Pancreas (tissue), 10 donors: ENCODE results near the gene RGS14. TPM values are rescaled to one million over a fixed set of nuclear protein-coding genes. Genes with fewer than 3 reads are reported as not detected.

ENCODE experiments used
- ATAC-seq, 4 donors: fragments of 200-7000 bp; cut with Tn5 transposase; one replicate each; pipeline versions ENCODE4 v1.8.0 to v1.9.1; 2020; ENCODE audit warnings: mild to moderate bottlenecking in 4 of 4, moderate library complexity in 4 of 4
- DNase-seq, 6 donors: peaks; one replicate each; pipeline ENCODE4 v3.0.0-alpha.2; 2020
- FAIRE-seq: peaks from 2 replicates; lab custom pipeline; 2012; peaks lifted over from hg19 to GRCh38; lab: Jason Lieb, UNC
- H3K27ac ChIP-seq, 4 donors: fragments of 200-600 bp; sonication (generic); 1 replicate in 3 of 4; 2 replicates in 1 of 4; pipeline versions ENCODE4 v1.5.0 to v1.8.0; 2020
- H3K27me3 ChIP-seq, 4 donors: fragments of 200-600 bp; one replicate each; pipeline ENCODE4 v1.8.0; 2021
- H3K36me3 ChIP-seq, 3 donors: fragments of 200-600 bp; sonication (generic) in 1 of 3; one replicate each; pipeline versions ENCODE4 v1.5.0 to v1.8.0; 2020 to 2021
- H3K4me1 ChIP-seq, 3 donors: fragments of 200-600 bp; one replicate each; pipeline ENCODE4 v1.8.0; 2021
- H3K4me3 ChIP-seq, 4 donors: fragments of 200-600 bp; sonication (generic) in 2 of 4; one replicate each; pipeline versions ENCODE4 v1.5.0 to v1.8.0; 2020 to 2021
- H3K9me3 ChIP-seq, 4 donors: fragments of 200-600 bp; one replicate each; pipeline ENCODE4 v1.8.0; 2021
- CTCF ChIP-seq, 4 donors: fragments of 200-600 bp; sonication (generic) in 3 of 4; IDR thresholded peaks; one replicate each; pipeline versions ENCODE4 v1.5.0 to v1.8.0; 2021; ENCODE audit warnings: antibody characterized with exemption in 4 of 4
- whole genome bisulfite sequencing, 2 donors: extraction: QIAGEN DNeasy Blood & Tissue Kit; methylation state at CpG; one replicate each; pipeline ENCODE4 v1.1.7; 2013; 5-methylcytosine and 5-hydroxymethylcytosine counted together
- intact Hi-C, 3 donors: fragments of 100-400 bp; cut with DNase I; formaldehyde crosslinking; loops; one replicate each; pipeline versions ENCODE4 v1.11.1 to v1.14.2; 2022
- polyA plus RNA-seq, 2 donors: library from polyadenylated mRNA; stranded (reverse); fragments of 200-250 nt; gene quantifications; one replicate each; pipeline ENCODE4 v1.2.3, GENCODE V29; 2013
- total RNA-seq, 6 donors: library from RNA; stranded (reverse); fragmentation: NEBNext Ultra II Directional in 4 of 6; extraction: Animal tissue kit (Norgen Biotek cat#: 25700) in 4 of 6; gene quantifications; one replicate each; pipeline versions ENCODE4 v1.2.1 to v1.2.4, GENCODE V29; 2021 to 2023
- donor health status: healthy with polysubstance abuse.
- donor health status: DM: no; HTN: no; CAD: no; lungs with moderate emphysema.
- donor health status: DM: no; HTN: no; CAD: no.
- donor health status: control.
- donor health status: control.
- donor health status: Bipolar disorder and iron deficiency.
- donor health status: DM: yes; HTN: yes; CAD: no.
- donor health status: DM: no; HTN: no; CAD: no.
- donor health status: DM: no; HTN: no; CAD: no.
- donor health status: DM: yes; HTN: yes; CAD: no.

Gene RGS14
- total and polyA plus RNA-seq, 8 donors = 7.0 to 30.9 (median 12.2) TPM

- ATAC-seq (peak; percentile 76 to 90 (median 84)), FAIRE-seq (no peak), DNase-seq (peak in 3 of 6 donors; percentile 52 to 66 (median 63))
- no peak overlapping the region for H3K4me3 ChIP-seq
- intact Hi-C loops = loop anchor here in 1 of 3 donors (10.0 kb wide), 1 partner anchor 68 kb away; the partner anchor contains the start of gene MXD3
- no peaks in the 10 kb centered on the region for H3K4me1 ChIP-seq
- H3K9me3 ChIP-seq = no peaks in the 10 kb centered on the region
- no peaks in the 10 kb centered on the region for H3K27me3 ChIP-seq
- no peaks in the 10 kb centered on the region for H3K36me3 ChIP-seq
- no peak overlapping the region for H3K27ac ChIP-seq
- WGBS, 2 donors = 27 to 29% methylated on average over 11 of the region's 11 CpGs
- peak in 1 of 4 donors; percentile 7 for TF ChIP-seq CTCF (IDR thresholded peaks at IDR 0.05)
These were observed 24.8 kb downstream of the RGS14 start for GRCh38 chr5:177382423-177383029.

GRCh38 chr5:177383181-177383580 is 25.5 kb downstream of the RGS14 start:
- DNase-seq (no peak), ATAC-seq (no peak), FAIRE-seq (no peak)
- Histone ChIP-seq H3K9me3 (no peaks in the 10 kb centered on the region), H3K36me3 (no peaks in the 10 kb centered on the region), H3K4me3 (no peak overlapping the region), H3K27me3 (no peaks in the 10 kb centered on the region), H3K27ac (no peak overlapping the region), H3K4me1 (no peaks in the 10 kb centered on the region)
- intact Hi-C loops = loop anchor here in 1 of 3 donors (10.0 kb wide), 1 partner anchor 68 kb away; the partner anchor contains the start of gene MXD3
- TF ChIP-seq CTCF (IDR thresholded peaks at IDR 0.05) = no peak
- 81 to 86% methylated on average over 9 of the region's 9 CpGs for WGBS, 2 donors

- no peak for DNase-seq
- no peak for ATAC-seq
- no peak for FAIRE-seq
- no peak for TF ChIP-seq CTCF (IDR thresholded peaks at IDR 0.05)
- intact Hi-C loops = loop anchor here in 1 of 3 donors (10.0 kb wide), 1 partner anchor 69 kb away; the partner anchor contains the start of gene MXD3
- WGBS, 2 donors = 61 to 65% methylated on average over 4 of the region's 4 CpGs
- no peak within 1 kb of the TSS for H3K4me3 ChIP-seq
- H3K36me3 ChIP-seq = no peaks in the 10 kb centered on the region
- H3K4me1 ChIP-seq = no peaks in the 10 kb centered on the region
- H3K27me3 ChIP-seq = no peaks in the 10 kb centered on the region
- no peak within 1 kb of the TSS for H3K27ac ChIP-seq
- H3K9me3 ChIP-seq = no peaks in the 10 kb centered on the region
These were observed 26.4 kb downstream of the RGS14 start, which contains the start of gene SLC34A1 for GRCh38 chr5:177384134-177384533. TSS of gene SLC34A1 (plus strand) at chr5:177384434. CDS start at chr5:177385742, 1,308 bp downstream.

- no peak for TF ChIP-seq CTCF (IDR thresholded peaks at IDR 0.05)
- no peaks in the 10 kb centered on the region for H3K4me1 ChIP-seq
- no peak for DNase-seq
- no peaks in the 10 kb centered on the region for H3K36me3 ChIP-seq
- H3K27me3 ChIP-seq = no peaks in the 10 kb centered on the region
- WGBS, 2 donors = 57 to 61% methylated on average over 11 of the region's 11 CpGs
- no peak for FAIRE-seq
- no peaks in the 10 kb centered on the region for H3K9me3 ChIP-seq
- no peak overlapping the region for H3K27ac ChIP-seq
- no peak overlapping the region for H3K4me3 ChIP-seq
- intact Hi-C loops = loop anchor here in 1 of 3 donors (10.0 kb wide), 1 partner anchor 71 kb away; the partner anchor contains the start of gene MXD3
- ATAC-seq = no peak
These were observed 28.0 kb downstream of the RGS14 start for GRCh38 chr5:177385720-177386119.

GRCh38 chr5:177386542-177386941 is 28.8 kb downstream of the RGS14 start:
- Histone ChIP-seq H3K27me3 (no peaks in the 10 kb centered on the region), H3K27ac (no peak overlapping the region), H3K4me1 (no peaks in the 10 kb centered on the region), H3K9me3 (no peaks in the 10 kb centered on the region), H3K4me3 (no peak overlapping the region), H3K36me3 (no peaks in the 10 kb centered on the region)
- no peak for TF ChIP-seq CTCF (IDR thresholded peaks at IDR 0.05)
- no peak for FAIRE-seq
- DNase-seq = no peak
- no peak for ATAC-seq
- intact Hi-C loops = loop anchor here in 1 of 3 donors (10.0 kb wide), 1 partner anchor 72 kb away; the partner anchor contains the start of gene MXD3
- 79 to 84% methylated on average over 8 of the region's 8 CpGs for WGBS, 2 donors
